ENCODE results near the gene PRKACB.

Gene PRKACB

DNA sequence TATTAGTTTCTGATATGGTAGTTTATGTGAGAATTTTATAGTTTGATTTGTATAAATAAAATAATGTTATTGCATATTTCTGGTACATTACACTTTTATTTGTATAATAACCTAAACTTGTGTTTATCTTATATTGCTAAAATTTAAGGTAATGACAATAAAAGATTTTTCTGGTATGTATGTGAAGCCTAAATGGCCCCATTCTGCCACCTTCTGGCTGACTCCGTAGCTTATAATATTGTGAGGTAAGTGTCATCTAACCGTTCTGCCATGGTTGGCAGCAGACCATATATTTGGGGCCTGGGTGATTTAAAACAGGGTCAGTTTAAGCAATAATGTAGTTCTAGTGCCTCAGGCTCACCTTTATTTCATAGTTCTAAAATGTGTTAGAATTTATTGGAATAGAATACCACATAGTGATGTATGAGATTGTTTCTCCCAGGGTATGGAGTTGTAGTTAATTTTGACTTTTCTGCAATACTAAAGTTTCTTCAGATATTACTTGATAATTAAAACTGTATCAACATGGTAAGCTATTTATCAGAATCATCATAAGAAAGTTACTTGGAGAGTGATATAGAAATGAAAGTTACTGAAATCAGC is 21.2 kb upstream of the PRKACB start:
- no peaks in the 10 kb centered on the region for H3K36me3 ChIP-seq (ENCODE audit: control insufficient read depth, insufficient read depth, low read length)
- H3K4me3 ChIP-seq (ENCODE audit: low read length), result no peak overlapping the region

DNA sequence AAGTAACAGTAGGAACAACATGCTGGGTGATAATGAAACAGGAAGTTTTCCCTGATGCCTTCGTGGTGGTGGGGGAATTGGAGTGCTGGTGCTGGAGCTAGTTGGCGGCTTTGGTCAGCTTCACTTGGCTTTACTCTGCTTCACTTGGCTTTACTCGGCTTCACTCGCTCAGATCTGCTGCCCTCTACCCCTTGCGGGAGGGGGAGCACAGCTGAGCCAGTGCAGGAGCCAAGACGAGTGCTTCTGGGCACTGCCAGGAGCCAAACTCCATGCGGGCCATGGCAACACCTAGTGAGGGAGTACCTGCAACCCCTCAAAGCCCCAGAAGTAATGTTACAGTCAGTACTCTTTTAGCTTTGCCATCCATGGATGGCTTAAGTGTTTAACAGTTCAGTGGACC is 10.6 kb upstream of the PRKACB start:
- Histone ChIP-seq H3K9ac (ENCODE audit: low read length) (no peak overlapping the region), H3K4me1 (ENCODE audit: control insufficient read depth, insufficient read depth, low read length) (peaks cover 7% of the 10 kb centered on the region), H3K36me3 (ENCODE audit: control insufficient read depth, insufficient read depth, low read length) (no peaks in the 10 kb centered on the region), H3K4me3 (ENCODE audit: low read length) (no peak overlapping the region), H3K9me3 (ENCODE audit: control insufficient read depth, low read length) (no peaks in the 10 kb centered on the region), H3K27me3 (ENCODE audit: control insufficient read depth, insufficient read depth, low read length) (no peaks in the 10 kb centered on the region)

More for the DNA sequence above, 21.2 kb upstream of the PRKACB start:
- H3K4me1 ChIP-seq (ENCODE audit: control insufficient read depth, insufficient read depth, low read length), result no peaks in the 10 kb centered on the region
- H3K9ac ChIP-seq (ENCODE audit: low read length), result no peak overlapping the region
- no peaks in the 10 kb centered on the region for H3K9me3 ChIP-seq (ENCODE audit: control insufficient read depth, low read length)
- H3K27me3 ChIP-seq (ENCODE audit: control insufficient read depth, insufficient read depth, low read length), result no peaks in the 10 kb centered on the region

DNA sequence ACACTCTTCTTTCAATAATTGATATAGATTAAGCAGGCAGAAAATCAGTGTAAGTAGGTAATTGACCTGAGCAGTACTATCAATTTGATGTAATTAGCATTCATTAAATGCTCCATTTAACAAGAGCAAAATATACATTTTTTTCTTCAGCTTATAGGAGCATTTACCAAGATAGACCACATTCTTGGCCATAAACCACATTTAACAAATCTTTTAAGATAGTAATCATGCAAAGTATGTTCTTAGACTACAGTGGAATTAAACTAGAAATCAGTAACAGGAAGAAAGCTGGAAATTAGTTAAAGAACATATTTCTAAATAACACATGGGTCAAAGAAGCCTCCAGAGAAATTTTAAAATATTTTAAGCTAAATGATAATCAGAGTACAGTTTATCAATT is 8.7 kb upstream of the PRKACB start:
- no peak overlapping the region for H3K4me3 ChIP-seq (ENCODE audit: low read length)
- peaks cover 7% of the 10 kb centered on the region for H3K4me1 ChIP-seq (ENCODE audit: control insufficient read depth, insufficient read depth, low read length)
- H3K36me3 ChIP-seq (ENCODE audit: control insufficient read depth, insufficient read depth, low read length), result no peaks in the 10 kb centered on the region
- no peaks in the 10 kb centered on the region for H3K9me3 ChIP-seq (ENCODE audit: control insufficient read depth, low read length)
- no peak overlapping the region for H3K9ac ChIP-seq (ENCODE audit: low read length)
- H3K27me3 ChIP-seq (ENCODE audit: control insufficient read depth, insufficient read depth, low read length), result no peaks in the 10 kb centered on the region

DNA sequence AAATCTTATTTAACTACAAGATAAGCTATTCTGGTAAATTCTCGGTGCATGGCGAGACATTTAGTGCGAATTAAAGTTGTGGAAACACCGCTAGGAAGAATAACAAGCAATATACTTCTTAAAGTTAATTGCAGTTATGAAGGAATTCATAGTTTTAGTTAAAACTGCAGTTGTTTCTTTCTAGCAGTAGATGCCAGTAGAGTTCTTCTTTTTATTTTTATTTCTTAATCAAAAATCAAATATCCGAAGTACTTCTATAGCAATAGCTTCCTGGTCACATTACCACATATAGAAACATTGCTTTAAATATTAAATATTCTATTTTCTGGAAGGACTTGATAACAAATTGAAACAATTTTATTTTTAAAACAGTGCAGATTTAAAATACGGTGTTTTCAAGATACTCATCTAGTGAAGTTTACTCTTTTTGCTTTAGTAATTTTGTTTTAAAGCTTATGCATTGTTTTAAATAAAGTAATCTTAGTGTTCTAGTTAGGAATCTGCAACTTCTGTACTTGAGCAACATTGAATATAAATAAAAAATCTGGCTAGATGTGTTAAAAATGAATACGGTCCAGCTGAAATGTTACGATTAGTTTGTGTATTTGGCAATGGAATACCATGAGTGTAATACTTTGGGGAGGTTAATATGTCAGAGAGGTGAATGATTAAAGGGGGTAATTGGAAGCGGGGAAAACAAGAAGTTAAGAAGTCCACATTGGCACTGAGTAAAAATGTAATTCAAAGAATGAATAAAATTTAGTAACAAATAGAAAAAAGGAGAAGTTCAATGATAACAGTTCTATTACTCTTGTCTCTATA is 2.7 kb upstream of the PRKACB start:
- Histone ChIP-seq H3K27me3 (ENCODE audit: control insufficient read depth, insufficient read depth, low read length) (no peaks in the 10 kb centered on the region), H3K4me1 (ENCODE audit: control insufficient read depth, insufficient read depth, low read length) (peaks cover 9% of the 10 kb centered on the region), H3K9ac (ENCODE audit: low read length) (no peak overlapping the region), H3K36me3 (ENCODE audit: control insufficient read depth, insufficient read depth, low read length) (no peaks in the 10 kb centered on the region), H3K4me3 (ENCODE audit: low read length) (no peak overlapping the region), H3K9me3 (ENCODE audit: control insufficient read depth, low read length) (no peaks in the 10 kb centered on the region)

DNA sequence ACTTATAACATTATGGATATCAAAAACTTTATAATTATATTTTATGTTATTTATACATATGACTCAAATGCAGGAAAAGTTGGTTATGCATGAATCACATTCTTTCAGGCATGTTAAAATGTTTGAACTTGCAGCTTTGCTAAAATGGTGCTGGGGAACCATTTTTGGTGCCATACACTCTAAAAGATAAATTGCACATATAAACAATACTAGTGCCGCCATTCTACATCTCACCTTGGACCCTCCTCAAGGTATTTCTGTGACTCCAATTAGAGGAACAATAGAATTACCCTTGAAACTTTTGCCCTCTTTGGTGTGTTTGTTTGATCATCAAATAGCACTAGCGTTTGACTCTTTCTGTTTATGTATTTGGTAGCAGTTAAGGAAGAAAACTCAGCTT is 997 bp downstream of the PRKACB start:
- Histone ChIP-seq H3K27me3 (ENCODE audit: control insufficient read depth, insufficient read depth, low read length) (no peaks in the 10 kb centered on the region), H3K9ac (ENCODE audit: low read length) (no peak overlapping the region), H3K36me3 (ENCODE audit: control insufficient read depth, insufficient read depth, low read length) (no peaks in the 10 kb centered on the region), H3K9me3 (ENCODE audit: control insufficient read depth, low read length) (no peaks in the 10 kb centered on the region), H3K4me3 (ENCODE audit: low read length) (no peak overlapping the region), H3K4me1 (ENCODE audit: control insufficient read depth, insufficient read depth, low read length) (peaks cover 9% of the 10 kb centered on the region)

DNA sequence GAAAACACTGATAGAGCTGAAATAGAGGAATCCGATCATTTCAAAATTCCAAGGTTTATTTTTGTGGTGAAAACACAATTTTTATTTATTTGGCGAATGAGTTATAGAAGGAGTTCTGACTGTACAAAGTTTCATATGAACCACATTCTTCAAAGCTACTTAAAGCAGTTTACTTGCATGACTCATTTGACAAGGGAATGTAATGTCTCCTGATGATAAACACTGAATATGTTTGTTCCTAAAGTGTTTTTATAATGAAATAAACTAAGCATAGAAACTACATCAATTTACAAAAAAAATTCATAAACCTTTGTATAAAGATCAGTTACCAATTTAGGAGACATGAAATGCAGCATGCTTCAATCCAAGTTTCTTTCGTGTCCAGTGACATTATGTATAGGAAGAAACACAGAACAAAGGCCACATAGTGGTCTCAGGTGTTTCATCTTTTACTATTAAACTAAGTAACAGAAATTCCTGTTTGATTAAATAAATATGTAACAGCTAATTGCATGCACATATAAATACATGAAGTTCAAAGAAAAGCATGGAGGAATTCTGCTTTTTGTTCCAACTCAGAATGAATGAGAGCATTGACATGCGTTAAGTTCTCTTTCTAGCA is 2.5 kb downstream of the PRKACB start:
- Histone ChIP-seq H3K27me3 (ENCODE audit: control insufficient read depth, insufficient read depth, low read length) (no peaks in the 10 kb centered on the region), H3K9me3 (ENCODE audit: control insufficient read depth, low read length) (no peaks in the 10 kb centered on the region), H3K9ac (ENCODE audit: low read length) (no peak overlapping the region), H3K4me3 (ENCODE audit: low read length) (no peak overlapping the region), H3K36me3 (ENCODE audit: control insufficient read depth, insufficient read depth, low read length) (no peaks in the 10 kb centered on the region), H3K4me1 (ENCODE audit: control insufficient read depth, insufficient read depth, low read length) (peaks cover 9% of the 10 kb centered on the region)

DNA sequence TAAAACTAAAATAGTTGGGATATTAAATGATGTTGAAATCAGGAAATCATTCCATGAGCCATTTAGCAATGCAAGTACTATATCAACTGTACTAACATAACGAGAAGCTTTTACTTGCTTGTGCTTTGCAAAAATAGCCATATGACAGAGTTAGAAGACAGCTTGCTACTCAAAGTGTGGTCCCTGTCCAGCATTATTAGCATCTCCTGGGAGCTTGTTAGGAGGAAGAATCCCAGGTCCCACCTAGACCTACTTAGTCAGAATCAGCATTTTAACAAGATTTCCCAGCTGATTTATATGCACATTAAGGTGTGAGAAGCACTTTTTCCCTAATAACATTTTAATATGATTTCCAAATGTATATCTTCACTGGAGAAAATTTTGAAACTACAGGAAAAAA is 4.7 kb downstream of the PRKACB start:
- Histone ChIP-seq H3K9me3 (ENCODE audit: control insufficient read depth, low read length) (no peaks in the 10 kb centered on the region), H3K4me3 (ENCODE audit: low read length) (no peak overlapping the region), H3K27me3 (ENCODE audit: control insufficient read depth, insufficient read depth, low read length) (no peaks in the 10 kb centered on the region), H3K9ac (ENCODE audit: low read length) (no peak overlapping the region), H3K4me1 (ENCODE audit: control insufficient read depth, insufficient read depth, low read length) (peaks cover 9% of the 10 kb centered on the region), H3K36me3 (ENCODE audit: control insufficient read depth, insufficient read depth, low read length) (no peaks in the 10 kb centered on the region)

DNA sequence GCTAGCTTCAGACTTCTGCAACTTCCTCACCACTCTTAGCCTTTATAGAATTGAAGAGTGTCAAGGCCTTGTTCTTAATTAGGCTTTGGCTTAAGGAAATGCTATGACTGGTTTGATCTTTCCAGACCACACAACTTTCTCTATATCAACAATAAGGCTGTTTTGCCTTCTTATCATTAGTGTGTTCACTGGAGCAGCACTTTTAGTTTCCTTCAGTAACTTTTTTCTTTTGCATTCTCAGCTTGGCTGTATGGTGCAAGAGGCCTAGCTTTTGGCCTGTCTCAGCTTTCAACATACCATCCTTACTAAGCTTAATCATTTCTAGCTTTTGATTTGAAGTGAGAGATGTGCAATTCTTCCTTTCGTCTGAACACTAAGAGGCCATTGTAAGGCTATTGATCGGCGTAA is 8.6 kb downstream of the PRKACB start:
- no peaks in the 10 kb centered on the region for H3K36me3 ChIP-seq (ENCODE audit: control insufficient read depth, insufficient read depth, low read length)
- H3K9me3 ChIP-seq (ENCODE audit: control insufficient read depth, low read length), result no peaks in the 10 kb centered on the region
- no peaks in the 10 kb centered on the region for H3K27me3 ChIP-seq (ENCODE audit: control insufficient read depth, insufficient read depth, low read length)
- H3K9ac ChIP-seq (ENCODE audit: low read length), result no peak overlapping the region
- no peak overlapping the region for H3K4me3 ChIP-seq (ENCODE audit: low read length)
- no peaks in the 10 kb centered on the region for H3K4me1 ChIP-seq (ENCODE audit: control insufficient read depth, insufficient read depth, low read length)

DNA sequence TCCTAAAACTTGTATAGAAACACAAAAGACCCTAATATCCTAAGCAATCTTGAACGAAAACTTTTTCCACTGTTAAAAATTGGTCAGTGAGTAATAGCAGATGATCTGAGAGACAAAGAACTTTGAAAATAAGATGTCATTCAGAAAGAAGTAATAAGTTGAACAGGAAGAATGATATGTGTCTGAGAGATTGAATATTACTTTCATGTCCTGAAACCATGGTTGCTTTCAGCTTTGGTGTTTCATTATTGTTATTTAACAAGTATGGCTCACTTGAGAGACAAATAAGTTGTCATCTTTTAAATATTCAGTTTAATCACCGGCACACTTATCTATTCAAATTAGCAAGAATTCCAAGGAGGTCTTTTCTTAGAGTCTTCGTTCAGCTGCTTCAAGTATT is 11.4 kb downstream of the PRKACB start:
- Histone ChIP-seq H3K4me1 (ENCODE audit: control insufficient read depth, insufficient read depth, low read length) (no peaks in the 10 kb centered on the region), H3K36me3 (ENCODE audit: control insufficient read depth, insufficient read depth, low read length) (no peaks in the 10 kb centered on the region), H3K9ac (ENCODE audit: low read length) (no peak overlapping the region), H3K4me3 (ENCODE audit: low read length) (no peak overlapping the region), H3K27me3 (ENCODE audit: control insufficient read depth, insufficient read depth, low read length) (no peaks in the 10 kb centered on the region), H3K9me3 (ENCODE audit: control insufficient read depth, low read length) (no peaks in the 10 kb centered on the region)

DNA sequence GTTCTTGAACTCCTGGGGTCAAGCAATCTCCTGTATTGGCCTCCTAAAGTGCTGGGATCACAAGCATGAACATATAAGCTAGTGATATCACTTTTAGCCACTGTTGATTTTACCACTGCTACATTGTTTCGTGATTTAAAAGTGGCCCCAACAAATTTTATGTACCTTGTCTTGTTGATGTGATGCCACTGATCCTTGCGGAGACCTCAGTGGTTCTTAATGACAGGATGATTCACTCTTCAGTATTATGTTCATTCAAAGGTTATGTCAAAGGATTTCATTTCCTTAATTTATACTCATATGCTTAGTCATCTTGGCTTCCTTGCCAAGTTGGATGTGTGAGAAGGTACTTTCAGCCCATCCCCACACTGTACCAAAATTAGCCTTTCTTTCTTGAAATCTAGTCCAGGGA is 12.1 kb downstream of the PRKACB start:
- Histone ChIP-seq H3K4me1 (ENCODE audit: control insufficient read depth, insufficient read depth, low read length) (no peaks in the 10 kb centered on the region), H3K36me3 (ENCODE audit: control insufficient read depth, insufficient read depth, low read length) (no peaks in the 10 kb centered on the region), H3K9ac (ENCODE audit: low read length) (no peak overlapping the region), H3K9me3 (ENCODE audit: control insufficient read depth, low read length) (no peaks in the 10 kb centered on the region), H3K27me3 (ENCODE audit: control insufficient read depth, insufficient read depth, low read length) (no peaks in the 10 kb centered on the region), H3K4me3 (ENCODE audit: low read length) (no peak overlapping the region)

DNA sequence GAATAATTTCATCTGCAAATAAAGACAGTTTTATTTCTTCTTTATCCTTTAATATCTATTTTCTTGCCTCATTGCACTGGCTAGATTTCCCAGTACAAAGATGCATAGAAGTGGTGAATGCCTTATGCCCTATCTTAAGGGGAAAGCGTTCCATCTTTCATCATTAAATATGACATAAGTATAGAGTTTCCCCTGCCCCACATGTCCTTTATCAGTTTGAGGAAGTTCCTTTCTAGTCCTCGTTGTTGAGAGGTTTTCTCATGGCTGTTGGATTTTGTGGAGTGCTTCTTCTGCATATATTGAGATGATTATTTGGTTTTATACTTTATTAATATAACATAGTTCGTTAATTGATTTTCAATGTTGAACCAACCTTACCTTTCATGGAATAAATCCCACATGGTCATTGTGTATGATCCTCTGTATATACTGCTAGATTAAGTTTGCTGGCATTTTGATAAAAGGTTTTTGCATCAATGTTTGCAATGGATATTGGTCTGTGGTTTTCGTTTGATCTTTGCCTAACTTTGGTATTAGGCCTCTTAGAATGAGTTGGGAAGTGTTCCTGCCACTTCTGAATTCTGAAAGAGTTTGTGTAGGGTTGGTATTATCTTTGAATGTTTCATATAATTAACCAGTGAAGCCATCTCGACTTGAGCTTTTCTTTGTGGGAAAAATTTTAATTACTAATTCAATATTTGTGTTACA is 15.6 kb downstream of the PRKACB start:
- Histone ChIP-seq H3K27me3 (ENCODE audit: control insufficient read depth, insufficient read depth, low read length) (no peaks in the 10 kb centered on the region), H3K4me3 (ENCODE audit: low read length) (no peak overlapping the region), H3K9ac (ENCODE audit: low read length) (no peak overlapping the region), H3K36me3 (ENCODE audit: control insufficient read depth, insufficient read depth, low read length) (no peaks in the 10 kb centered on the region), H3K4me1 (ENCODE audit: control insufficient read depth, insufficient read depth, low read length) (no peaks in the 10 kb centered on the region), H3K9me3 (ENCODE audit: control insufficient read depth, low read length) (no peaks in the 10 kb centered on the region)

DNA sequence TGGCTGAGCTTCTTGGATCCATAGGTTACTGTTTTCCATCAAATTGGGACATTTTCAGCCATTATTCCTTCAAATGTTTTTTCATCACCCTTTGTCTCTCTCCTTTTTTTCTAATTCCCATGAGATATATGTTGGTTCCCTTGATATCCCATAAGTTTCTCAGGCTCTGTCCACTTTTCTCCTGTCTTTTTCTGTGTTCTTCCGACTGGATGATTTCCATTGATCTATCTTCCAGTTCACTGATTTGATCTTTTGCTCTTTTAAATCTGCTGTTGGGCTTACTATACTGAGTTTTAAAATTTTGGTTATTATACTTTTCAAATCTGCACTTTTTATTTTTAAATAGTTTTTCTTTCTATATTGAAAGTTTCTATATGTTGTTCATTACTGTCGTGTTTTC is 18.2 kb downstream of the PRKACB start:
- Histone ChIP-seq H3K4me1 (ENCODE audit: control insufficient read depth, insufficient read depth, low read length) (no peaks in the 10 kb centered on the region), H3K36me3 (ENCODE audit: control insufficient read depth, insufficient read depth, low read length) (no peaks in the 10 kb centered on the region), H3K27me3 (ENCODE audit: control insufficient read depth, insufficient read depth, low read length) (no peaks in the 10 kb centered on the region), H3K4me3 (ENCODE audit: low read length) (no peak overlapping the region), H3K9ac (ENCODE audit: low read length) (no peak overlapping the region), H3K9me3 (ENCODE audit: control insufficient read depth, low read length) (no peaks in the 10 kb centered on the region)
